Lung microvascular endothelial cell (primary cell): ENCODE data around the gene THSD4. TPM values are rescaled to one million over a fixed set of nuclear protein-coding genes. Genes with fewer than 3 reads are reported as not detected.
A peak's percentile ranks its signal among the peaks of the same experiment; 100 is the strongest.

Experiments used
- DNase-seq, 2 donors: peaks; one replicate each; pipeline versions ENCODE4 v3.0.0 to v3.0.0-alpha.2; 2010; ENCODE audit warnings: low read depth in 2 of 2
- total RNA-seq: library from RNA; depleted of rRNA; stranded (reverse); fragments of >200 nt; gene quantifications from 2 replicates; pipeline ENCODE4 v1.2.1, GENCODE V29; 2014

The THSD4 gene
- total RNA-seq, 1 donor from 2014 or later = 20.2 TPM

DNA sequence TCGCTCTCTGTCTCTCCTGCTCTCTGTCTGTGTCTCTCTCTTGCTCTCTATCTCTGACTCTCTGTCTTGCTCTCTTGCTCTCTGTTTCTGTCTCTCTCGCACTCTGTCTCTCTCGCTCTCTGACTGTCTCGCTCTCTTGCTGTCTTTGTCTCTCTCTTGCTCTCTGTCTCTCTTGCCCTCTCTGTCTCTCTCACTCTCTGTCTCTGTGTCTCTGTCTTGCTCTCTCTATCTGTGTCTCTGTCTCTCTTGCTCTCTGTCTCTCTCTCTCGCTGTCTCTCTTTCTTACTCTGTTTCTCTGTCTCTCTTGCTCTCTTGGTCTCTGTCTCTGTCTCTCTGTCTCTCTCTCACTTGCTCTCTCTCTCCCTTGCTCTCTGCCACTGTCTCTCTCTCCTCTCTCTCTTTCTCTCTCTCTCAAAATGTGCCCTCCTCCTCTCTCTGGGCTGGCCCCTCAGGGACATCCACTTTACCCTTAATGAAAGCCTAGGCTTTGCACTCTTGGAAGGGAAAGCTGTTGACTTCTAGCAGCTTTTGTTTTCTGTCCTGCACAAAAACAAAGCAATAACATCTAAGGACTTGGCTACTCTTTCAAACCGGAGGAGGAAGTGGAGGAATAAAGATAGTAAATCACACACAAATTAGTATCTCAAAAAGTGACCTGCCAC, 621.1 kb downstream of the THSD4 start:
- DNase-seq = no peak

DNA sequence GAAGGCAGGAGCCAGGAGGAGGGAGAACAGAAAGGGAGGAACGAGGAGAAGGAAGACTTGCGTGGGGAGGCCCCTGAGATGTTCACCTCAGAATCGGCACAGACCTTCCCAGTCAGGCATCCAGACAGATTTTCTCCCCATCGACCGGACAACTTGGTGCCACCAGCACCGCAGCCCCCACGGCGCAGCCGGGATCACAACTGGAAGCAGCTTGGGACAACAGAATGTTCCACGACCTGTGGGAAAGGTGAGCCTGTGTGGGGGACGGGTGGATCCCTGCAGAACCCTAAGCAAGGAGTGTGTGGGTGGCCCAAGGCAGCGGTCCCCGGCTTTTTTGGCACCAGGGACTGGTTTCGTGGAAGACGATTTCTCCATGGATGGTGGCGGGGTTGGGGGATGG, 622.5 kb downstream of the THSD4 start:
- DNase-seq = no peak

DNA sequence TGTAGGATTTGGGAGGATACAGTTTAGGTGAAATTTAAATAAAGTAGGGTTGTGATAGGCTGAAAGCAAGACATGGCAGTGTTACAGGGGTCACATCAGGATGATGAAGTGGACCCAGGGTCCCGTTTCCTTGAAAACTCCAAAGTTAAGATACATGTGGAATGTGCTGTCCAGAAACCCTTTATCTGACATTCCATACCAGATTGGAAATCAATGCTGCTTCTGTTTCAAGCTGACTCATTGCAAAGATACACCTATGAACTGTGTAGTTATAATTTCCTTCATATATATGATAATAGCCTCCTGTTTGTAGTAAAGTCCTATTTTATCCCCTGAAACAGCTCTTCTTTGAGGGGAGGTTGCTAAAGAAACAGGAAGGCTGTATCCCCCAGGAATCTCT, 624.1 kb downstream of the THSD4 start:
- DNase-seq = no peak

DNA sequence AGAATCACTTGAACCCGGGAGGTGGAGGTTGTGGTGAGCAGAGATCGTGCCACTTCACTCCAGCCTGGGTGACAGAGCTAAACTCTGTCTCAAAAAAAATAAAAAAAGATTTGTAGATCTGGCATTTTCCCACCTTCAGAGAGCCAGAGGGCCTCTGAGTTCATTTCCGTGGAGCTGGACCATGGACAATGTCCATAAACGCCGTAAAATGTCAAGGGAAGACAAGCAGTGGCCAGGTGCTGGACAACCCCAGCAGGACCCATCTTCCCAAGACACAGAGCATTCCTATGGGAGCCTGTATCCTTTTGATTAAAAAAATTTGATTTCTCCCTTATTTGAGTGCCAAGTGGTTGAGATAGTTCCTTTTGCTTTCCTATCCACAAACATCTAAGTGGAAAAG, 627.7 kb downstream of the THSD4 start:
- DNase-seq = no peak

DNA sequence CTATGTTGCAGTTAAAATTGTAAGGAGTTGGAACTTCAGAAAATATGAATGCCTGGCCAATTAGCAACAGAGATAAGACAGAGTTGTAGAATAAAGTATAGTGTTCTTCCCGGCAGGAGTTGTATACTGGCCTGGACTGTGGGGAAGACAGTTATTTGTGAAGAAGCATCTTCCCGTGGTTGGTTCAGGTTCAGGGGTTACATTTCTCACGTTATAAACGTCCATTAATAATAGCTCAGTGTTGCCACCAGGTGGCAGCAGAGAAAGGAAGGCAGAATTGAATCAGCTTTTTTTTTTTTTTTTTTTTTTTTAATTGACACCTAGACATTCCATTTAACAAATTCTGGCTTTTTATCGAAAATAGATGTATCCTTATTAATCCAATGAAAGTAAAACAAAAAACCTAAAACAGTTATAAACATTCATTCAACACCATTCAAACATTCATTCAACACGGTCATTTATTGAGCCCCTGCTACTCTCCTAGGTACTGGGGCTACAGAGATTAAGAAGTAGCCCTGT, 628.7 kb downstream of the THSD4 start:
- DNase-seq = peak; percentile 58 to 72

DNA sequence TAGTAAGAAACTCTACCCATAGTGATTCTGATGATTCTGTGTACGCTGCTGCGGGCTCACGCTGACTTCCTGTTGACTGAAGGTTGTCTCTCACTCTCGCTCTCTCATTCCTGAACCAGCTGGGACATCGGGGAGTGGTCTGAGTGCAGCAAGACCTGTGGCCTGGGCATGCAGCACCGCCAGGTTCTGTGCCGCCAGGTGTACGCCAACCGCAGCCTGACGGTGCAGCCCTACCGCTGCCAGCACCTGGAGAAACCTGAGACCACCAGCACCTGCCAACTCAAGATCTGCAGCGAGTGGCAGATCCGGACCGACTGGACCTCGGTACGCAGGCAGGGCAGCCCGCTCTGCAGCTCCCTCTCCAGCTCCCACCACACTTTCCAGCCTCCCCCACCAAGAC, 631.4 kb downstream of the THSD4 start:
- DNase-seq = no peak

DNA sequence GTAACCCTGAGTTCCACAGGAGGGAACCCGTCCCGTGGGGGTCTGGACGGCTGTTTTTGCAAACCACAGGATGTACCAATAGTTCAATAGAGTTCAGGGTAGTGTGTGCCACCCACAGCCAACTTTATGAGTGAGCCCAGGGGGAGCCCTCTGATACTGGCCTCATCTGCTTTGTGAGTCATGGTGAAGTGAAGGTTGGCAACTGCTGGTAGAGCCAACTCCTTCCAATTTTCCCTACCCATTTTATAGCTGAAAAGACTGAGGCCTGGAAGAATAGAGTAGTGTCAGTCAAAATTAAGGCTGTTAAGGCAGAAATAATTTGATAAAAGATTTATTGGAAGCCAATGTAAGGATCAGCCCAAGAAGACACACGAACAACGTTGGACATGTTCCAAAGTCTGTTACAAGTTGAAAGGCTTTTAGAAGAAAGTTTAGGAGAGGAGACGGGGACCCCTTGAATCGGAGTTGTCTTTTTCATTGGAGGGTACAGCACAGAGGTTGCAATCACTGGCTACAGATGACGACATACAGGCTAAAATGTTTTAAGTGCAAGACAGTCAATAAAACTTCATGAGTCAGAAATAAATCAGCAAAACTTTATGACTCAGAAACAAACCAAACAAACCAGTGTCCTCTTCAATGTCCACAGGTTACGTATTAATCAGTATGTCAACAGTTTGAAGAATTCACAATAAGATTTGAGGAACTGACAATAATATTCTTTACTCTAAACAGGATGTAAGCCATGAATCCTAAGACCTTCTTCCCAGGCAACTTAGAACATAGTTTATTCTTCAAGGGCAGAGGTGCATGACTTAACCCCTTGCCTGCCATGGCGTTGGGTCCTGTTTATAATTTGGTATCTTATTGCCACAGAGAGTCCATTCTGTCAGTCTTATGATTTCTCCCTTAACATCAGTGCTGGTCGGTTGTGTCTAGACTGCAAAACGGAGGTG, 632.1 kb downstream of the THSD4 start:
- DNase-seq = peak; percentile 22 to 77

DNA sequence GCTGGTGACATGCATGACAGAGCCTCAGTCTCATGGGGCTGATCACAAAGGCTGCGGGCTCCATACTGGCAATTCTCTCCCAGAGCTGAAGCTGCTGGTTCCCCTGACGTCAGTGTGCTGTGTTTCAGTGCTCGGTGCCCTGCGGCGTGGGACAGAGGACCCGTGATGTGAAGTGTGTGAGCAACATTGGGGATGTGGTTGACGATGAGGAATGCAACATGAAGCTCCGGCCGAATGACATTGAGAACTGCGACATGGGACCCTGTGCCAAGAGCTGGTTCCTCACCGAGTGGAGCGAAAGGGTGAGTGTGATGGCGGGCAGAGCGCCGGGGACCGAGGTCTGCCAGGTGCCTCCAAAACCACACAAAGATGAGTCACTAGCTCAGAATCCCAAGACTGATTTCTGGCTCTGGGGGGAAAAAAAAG, 633.0 kb downstream of the THSD4 start:
- DNase-seq = peak in 1 of 2 donors; percentile 31

DNA sequence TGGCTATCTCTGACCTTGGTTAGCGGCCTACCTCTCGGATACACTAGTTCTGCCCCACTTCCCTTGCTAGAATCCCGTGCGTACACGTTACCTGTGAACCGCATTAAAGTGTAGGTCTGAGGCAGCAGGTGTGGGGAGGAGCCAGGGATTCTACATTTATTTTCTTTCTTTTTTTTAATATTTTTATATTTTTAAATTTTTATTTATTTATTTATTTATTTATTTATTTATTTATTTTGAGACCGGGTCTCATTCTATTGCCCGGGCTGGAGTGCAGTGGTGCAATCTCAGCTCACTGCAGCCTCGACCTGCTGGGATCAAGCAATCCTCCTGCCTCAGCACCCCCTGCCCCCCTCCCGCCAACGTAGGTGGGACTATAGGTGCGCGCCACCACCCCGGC, 634.2 kb downstream of the THSD4 start:
- no peak for DNase-seq

DNA sequence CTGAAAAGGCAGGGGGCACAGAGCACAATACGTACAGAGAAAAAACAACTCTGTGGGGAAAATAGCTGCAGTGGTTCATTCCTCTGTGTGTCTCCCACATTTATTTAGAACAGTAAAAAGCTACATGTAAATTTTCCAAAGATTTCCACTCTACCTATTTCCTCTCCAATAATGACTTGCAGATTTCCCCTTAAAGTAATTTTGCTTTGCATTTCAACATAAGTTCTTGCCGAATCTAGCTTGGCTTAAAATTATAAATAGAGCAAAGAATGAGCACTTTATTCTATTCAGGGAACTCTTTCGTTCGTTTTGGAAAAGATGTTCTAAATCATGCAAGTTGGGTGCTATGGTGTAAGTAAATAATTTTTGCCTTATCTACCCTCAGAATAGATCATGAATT, 636.9 kb downstream of the THSD4 start:
- no peak for DNase-seq

DNA sequence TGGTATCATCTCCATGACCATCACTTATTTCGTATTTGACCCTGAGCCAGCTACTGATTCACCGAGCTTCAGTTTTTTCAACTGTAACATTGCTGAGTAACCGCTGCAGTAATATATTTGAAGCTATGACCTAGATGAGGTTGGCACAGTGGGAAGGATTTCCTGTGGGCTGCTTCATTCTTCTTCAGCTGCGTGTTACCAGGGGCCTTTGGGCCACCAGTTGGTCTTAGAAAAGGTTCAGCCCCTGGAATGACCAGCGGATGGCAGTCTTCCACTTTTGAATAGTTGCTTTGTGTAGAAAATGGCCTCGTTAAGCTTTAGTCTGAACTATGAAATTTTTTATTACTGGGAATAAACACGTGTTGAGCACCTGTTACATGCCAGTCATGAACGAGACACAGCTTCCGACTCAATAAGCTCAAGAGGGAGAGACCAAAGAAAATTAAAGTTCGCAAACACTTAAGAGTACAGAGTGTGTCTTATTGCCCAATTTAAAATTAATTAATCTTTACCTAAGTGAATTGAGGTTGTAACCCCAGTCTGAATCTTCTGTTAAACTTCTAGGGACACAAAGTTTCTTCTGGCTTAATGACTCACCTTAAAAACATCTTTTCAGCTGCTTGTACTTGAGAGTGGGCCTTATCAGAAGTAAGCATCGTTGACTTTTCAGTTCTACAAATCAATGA, 637.5 kb downstream of the THSD4 start:
- peak; percentile 89 to 97 for DNase-seq

DNA sequence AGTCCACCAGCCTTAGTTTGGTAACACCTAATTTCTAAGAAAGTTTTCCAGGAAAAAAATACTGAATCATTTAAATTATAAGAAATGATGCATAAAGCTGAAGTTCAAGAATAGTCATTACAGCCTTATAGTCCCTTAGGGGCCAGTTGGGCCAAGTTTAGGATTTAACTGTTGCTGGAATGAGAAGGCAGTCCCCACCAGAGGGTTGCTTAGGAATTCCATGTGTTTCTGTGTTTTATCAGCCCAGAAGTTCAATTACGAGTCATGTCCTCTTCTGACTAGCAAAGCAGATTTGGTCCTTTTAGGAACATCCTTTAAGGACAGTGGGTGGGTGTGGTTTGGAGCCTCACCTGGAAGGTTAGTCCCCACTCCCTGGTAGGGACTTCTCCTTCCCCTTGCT, 638.1 kb downstream of the THSD4 start:
- DNase-seq = no peak

DNA sequence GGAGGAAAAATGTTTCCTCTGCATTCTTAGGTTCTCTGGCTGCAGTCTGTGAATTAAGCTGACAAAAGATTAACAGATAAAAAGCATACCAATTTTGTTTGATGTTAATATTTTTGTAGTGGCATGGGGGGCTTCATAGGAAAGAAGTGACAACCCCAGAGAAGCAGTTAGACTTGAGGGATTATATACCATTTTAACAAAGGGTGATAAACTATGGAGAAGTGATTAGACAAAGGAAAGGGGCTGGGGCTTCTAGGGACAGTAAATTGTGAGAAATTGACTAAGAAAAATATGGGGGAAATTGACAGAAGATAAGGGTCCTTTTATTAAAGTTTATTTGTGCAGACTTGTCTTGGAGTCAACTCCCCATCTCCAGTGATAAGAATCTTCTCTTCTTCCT, 639.4 kb downstream of the THSD4 start:
- DNase-seq = no peak

DNA sequence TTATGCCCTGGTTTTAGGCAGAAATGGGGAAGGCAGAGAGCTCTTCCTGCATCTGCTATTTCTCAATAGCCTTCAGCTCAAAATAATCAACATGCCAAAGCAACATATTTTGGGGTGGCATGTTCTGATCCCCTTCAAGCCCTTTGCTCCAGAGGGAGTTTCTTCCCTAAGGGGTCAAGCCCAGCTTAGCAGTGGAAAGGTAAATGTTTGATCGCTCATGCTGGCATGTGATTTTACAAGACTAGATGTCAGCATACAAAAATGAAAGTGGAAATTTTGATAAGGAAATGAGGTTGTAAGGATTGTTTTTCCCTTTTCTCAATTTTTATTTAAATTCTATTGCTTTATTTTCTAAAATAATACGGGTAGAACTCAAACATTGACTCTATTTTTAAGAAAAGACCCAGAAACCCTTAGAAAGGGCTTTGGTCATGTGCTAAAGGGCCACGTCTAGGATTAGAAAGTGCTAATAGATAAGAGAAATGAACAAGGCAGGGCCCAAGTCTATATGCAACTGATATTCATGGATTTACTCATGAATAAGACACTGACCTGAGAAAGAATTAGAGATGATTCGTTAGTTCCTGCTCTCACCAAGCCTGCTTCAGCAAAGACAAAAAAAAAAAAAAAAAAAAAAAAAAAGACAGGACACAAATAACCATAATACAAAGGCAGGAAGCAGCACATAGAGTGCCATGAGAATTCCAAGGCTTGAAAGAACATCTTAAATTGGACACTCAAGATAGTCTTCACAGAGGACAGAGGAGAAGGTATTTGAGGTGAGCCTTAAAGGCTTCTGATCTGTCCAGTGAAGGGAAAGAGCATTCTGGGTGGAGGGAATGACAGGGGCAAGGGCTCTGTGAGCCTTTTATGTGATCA, 640.1 kb downstream of the THSD4 start:
- DNase-seq = peak in 1 of 2 donors; percentile 59

DNA sequence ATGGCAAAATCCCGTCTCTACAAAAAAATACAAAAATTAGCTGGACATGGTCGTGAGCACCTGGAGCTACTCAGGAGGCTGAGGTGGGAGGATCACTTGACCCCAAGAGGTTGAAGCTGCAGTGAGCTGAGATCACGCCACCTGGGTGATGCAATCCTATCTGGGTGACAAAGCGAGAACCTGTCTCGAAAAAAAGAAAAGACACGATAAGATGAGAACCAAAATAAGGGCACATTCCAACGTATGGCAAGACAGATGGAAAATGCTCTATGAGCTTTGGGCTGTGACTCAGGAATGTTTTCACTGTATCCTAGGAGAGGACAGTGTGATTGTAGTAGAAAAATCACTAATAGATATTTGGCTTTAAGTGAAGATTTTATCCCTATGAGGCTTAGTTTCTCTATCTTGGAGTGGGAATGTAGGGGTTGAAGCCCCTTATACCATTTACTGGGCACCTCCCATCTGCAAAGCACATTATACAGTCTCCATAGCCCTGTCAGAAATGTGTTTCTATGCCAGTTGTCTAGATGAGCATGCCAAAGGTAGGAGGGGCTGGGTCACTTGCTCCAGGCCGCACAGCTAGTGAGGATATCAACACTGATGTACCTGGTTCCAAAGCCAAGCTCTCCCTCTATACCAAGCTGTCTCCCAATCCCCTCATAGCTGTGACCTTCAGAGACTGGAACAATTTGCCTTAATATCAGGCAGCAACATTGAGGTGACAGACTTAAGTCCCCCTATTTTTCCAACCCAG, 641.5 kb downstream of the THSD4 start:
- no peak for DNase-seq

DNA sequence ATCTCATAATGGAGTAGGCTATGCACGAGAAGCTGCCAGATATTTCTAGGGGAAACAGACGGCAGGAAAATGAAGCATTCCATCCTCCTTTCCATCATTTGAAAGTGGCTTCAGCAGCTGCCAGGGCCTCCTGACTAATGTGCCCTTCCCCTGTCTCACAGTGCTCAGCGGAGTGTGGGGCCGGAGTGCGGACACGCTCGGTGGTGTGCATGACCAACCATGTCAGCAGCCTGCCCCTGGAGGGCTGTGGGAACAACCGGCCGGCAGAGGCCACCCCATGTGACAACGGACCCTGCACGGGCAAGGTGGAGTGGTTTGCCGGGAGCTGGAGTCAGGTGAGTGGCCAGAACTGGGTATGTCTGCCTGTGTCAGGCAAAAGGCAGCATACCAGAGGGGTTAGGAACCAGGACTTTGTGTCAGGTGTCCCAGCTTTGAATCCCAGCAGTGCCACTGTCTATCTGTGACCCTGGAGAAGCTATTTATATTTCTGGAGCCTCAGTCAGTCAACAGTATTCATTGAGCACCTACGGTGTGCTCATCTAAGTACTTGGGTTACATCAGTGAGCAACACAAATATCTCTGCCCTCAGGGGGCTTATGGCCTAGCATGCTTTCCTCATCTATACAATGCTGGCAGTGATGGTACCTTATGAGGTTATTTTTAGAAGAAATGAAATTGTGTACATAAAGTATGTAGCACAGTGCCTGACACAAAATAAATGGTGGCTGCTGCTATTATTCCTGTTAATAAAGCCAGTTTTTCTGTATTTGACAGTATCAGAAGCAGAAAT, 642.7 kb downstream of the THSD4 start:
- DNase-seq = peak; percentile 68 to 83

DNA sequence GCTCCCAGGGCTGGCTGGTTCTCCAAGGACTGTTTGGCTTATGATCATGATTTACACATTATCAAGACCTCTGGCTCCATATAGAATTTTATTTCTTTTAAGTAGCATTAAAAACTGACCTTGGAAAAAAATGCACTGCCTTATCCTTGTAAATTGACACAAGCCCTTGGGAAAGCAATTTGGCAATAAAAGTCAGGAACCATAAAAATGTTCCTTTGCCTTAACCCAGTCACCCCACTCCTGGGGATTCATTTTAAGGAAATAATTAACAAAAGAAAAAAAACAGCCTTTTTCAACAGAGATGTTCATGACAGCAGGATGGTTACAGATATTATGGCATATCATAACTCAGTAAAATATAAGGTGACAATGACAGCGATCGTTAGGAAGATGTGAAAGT, 643.4 kb downstream of the THSD4 start:
- no peak for DNase-seq

DNA sequence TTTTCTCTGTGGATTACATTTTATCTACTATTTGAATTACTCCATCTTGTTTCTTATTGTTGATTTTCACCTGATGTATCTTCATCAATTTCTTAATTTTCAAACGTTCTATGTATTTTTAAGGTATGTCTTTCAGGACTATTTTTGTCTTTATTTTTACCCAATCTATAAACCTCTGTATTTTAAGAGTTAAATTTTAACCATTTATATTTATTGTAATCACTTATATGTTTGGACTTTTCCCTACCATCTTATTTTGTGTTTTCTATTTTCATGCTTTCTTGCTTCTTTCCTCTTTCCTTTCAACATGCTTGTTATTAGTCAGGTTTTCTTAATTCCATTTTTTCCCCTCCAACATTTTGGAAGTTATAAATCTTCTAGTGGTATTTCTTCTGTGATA, 645.6 kb downstream of the THSD4 start:
- DNase-seq = no peak

DNA sequence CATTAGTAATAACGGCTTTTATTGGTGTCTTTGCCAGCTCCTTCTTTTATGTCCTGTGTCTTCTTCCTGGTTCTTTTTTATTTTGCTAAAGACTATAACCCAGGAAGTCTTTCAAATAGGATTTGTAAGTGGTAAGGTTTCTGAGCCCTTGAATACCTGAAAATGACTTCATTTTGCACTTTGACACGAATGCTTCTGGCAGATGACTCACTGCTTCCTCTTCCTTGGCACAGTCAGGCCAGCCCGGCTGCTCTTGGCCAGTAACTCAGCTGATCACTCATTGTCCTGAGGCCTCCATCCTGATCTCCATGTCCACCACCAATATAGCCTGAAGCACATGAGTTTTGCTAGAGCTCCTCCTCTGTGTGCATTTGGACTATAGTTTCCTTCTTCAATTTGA, 646.4 kb downstream of the THSD4 start:
- peak; percentile 91 to 96 for DNase-seq
